Measurements from ENCODE around the gene GLYAT. TPM values are rescaled to one million over a fixed set of nuclear protein-coding genes. Genes with fewer than 3 reads are reported as not detected.

GLYAT gene
- total RNA-seq, 2 donors from 2014 or later = not detected

DNA sequence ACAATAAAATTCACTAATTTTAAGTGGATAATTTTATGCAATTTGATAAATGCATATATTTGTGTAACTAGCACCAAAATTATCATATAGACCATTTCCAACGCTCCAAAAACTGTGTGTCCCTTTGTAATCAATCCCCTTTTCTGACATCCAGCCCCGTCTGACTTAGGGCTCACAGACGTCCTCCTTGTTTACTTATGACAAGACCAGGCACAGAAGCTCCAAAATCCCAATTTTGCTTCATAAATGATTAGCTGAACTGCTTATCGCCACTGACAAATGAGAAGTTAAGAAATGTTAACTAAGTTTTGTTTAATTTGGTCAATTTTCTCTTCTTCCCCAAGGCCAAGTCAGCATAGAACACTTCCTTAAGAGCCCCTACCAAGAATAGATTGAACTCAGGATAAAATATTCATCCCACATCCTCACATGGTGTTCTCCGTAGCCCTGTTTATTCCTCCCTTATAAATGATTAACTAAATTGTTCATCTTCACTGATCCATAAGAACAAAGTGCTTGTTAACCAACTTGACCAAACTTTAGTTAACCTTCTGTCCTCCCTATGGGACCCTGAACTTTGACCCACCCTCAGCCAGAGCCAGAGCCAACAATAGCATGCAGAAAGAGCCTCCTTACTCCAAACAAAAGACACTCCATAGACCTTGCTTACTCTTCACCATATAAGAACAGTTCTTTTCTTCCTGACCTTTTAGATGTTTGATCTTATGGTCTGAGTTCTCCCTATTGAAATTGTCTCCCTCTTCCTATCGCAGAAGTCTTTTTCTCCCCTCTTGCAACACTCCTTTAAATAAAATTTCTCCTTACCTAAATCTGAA, 30.8 kb upstream of the GLYAT start:
- Histone ChIP-seq H3K36me3 (no peaks in the 10 kb centered on the region), H3K27ac (no peak overlapping the region), H3K4me3 (no peak overlapping the region), H3K9me3 (no peaks in the 10 kb centered on the region), H3K27me3 (replicated peaks; ENCODE audit: insufficient read depth) (no peaks in the 10 kb centered on the region), H3K4me1 (ENCODE audit: control insufficient read depth in 1 of 2, low read depth in 2 of 2) (no peaks in the 10 kb centered on the region)
- TF ChIP-seq, protein P1, sequence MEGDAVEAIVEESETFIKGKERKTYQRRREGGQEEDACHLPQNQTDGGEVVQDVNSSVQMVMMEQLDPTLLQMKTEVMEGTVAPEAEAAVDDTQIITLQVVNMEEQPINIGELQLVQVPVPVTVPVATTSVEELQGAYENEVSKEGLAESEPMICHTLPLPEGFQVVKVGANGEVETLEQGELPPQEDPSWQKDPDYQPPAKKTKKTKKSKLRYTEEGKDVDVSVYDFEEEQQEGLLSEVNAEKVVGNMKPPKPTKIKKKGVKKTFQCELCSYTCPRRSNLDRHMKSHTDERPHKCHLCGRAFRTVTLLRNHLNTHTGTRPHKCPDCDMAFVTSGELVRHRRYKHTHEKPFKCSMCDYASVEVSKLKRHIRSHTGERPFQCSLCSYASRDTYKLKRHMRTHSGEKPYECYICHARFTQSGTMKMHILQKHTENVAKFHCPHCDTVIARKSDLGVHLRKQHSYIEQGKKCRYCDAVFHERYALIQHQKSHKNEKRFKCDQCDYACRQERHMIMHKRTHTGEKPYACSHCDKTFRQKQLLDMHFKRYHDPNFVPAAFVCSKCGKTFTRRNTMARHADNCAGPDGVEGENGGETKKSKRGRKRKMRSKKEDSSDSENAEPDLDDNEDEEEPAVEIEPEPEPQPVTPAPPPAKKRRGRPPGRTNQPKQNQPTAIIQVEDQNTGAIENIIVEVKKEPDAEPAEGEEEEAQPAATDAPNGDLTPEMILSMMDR (IDR thresholded peaks at IDR 0.05) = no peak
- DNase-seq (ENCODE audit: low spot score) = no peak
- ATAC-seq (ENCODE audit: insufficient number of reproducible peaks, low FRiP score, low read depth) = no peak

DNA sequence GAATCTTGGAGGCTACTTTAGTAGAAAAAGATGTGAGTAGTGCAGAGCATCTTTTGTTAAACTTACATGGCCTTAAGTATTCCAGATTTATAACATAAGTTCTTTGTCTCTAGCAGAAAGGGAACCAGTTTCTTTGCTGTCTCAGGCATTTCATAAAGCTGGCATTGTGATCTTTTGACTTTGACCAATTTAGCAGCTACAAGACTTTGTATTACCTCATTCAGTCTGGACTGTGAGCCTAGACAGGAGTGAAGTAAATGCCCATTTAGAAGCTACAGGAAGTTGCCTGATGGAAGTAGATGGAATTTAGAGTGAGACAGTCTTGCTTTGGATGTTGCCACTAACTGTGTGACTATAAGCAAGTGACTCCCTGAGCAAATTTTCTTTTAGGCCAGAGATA, 25.7 kb upstream of the GLYAT start:
- ATAC-seq (ENCODE audit: insufficient number of reproducible peaks, low FRiP score, low read depth) (no peak), DNase-seq (ENCODE audit: low spot score) (no peak)
- Histone ChIP-seq H3K9me3 (no peaks in the 10 kb centered on the region), H3K27ac (no peak overlapping the region), H3K4me3 (no peak overlapping the region), H3K27me3 (replicated peaks; ENCODE audit: insufficient read depth) (no peaks in the 10 kb centered on the region), H3K36me3 (no peaks in the 10 kb centered on the region), H3K4me1 (ENCODE audit: control insufficient read depth in 1 of 2, low read depth in 2 of 2) (no peaks in the 10 kb centered on the region)
- TF ChIP-seq, protein P1 (IDR thresholded peaks at IDR 0.05) = no peak

DNA sequence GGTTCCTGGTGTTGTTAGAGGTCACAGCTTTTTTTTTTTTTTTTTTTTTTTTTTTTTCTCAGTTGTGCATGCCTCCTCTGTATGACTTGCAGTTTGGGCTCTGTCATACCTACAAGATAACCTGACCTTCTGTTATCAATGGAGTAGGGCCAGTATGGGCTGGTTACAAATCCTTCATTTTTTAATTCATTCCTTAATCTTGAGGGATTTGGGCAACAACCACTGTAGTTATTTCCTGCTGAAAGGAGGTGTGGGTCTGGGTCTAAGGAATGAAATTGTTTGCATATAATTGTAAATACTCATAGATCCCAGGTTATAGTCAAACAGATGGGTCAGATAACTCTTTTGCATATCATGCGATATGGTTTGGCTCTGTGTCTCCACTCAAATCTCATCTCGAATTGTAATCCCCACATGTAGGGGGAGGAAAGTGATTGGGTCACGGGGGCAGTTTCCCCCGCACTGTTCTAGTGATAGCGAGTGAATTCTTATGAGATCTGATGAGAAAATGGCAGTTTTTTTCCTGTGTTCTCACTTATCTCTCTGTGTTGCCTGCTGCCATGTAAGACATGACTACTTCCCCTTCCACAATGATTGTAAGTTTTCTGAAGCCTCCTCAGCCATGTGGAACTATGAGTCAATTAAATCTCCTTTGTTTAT, 14.1 kb upstream of the GLYAT start:
- ATAC-seq (ENCODE audit: insufficient number of reproducible peaks, low FRiP score, low read depth) = no peak
- DNase-seq (ENCODE audit: low spot score) = no peak
- TF ChIP-seq, protein P1 (IDR thresholded peaks at IDR 0.05) = no peak

DNA sequence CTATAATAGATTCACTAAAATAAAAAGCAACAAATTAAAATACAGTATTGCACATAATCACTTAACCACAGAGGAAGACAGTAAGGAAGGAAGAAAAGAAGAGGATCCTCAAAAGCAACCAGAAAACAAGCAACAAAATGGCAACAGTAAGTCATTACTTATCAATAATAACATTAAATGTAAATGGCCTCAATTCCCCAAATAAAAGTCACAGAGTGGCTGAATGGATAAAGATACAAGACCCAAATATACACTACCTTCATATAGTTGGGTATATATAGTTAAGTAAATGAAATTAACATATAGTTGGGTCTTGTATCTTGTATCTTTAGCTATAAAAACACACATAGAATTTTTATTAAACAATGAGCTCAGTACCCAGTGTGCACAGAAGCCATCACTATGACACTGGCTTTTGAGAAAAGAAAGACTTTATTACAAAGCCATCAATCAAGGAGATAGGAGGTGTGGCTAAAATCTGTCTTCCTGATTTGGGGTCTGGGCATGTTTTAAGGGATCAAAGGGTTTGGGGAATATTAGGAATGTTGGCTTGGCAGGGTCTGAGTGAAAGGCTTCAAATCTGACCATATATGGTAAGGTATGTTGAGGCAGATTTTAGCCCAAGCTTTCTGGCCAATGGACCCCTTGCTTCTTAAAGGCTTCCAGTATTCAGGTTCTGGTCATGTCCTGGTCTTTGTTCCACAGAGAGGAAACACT, 13.4 kb upstream of the GLYAT start:
- Histone ChIP-seq H3K9me3 (no peaks in the 10 kb centered on the region), H3K27ac (no peak overlapping the region), H3K27me3 (replicated peaks; ENCODE audit: insufficient read depth) (no peaks in the 10 kb centered on the region), H3K4me1 (ENCODE audit: control insufficient read depth in 1 of 2, low read depth in 2 of 2) (no peaks in the 10 kb centered on the region), H3K36me3 (no peaks in the 10 kb centered on the region), H3K4me3 (no peak overlapping the region)
- DNase-seq (ENCODE audit: low spot score) (no peak), ATAC-seq (ENCODE audit: insufficient number of reproducible peaks, low FRiP score, low read depth) (no peak)
- TF ChIP-seq, protein P1 (IDR thresholded peaks at IDR 0.05) = no peak

More for the DNA sequence above, 14.1 kb upstream of the GLYAT start:
- no peaks in the 10 kb centered on the region for H3K36me3 ChIP-seq
- H3K9me3 ChIP-seq = no peaks in the 10 kb centered on the region
- no peak overlapping the region for H3K27ac ChIP-seq
- no peaks in the 10 kb centered on the region for H3K27me3 ChIP-seq (replicated peaks; ENCODE audit: insufficient read depth)
- no peaks in the 10 kb centered on the region for H3K4me1 ChIP-seq (ENCODE audit: control insufficient read depth in 1 of 2, low read depth in 2 of 2)
- no peak overlapping the region for H3K4me3 ChIP-seq
